Measurements from ENCODE around the gene DHH. TPM values are rescaled to one million over a fixed set of nuclear protein-coding genes. Genes with fewer than 3 reads are reported as not detected.

Gene DHH
- polyA plus RNA-seq, 4 donors: 0.23 to 0.60 (median 0.44) TPM

DNA sequence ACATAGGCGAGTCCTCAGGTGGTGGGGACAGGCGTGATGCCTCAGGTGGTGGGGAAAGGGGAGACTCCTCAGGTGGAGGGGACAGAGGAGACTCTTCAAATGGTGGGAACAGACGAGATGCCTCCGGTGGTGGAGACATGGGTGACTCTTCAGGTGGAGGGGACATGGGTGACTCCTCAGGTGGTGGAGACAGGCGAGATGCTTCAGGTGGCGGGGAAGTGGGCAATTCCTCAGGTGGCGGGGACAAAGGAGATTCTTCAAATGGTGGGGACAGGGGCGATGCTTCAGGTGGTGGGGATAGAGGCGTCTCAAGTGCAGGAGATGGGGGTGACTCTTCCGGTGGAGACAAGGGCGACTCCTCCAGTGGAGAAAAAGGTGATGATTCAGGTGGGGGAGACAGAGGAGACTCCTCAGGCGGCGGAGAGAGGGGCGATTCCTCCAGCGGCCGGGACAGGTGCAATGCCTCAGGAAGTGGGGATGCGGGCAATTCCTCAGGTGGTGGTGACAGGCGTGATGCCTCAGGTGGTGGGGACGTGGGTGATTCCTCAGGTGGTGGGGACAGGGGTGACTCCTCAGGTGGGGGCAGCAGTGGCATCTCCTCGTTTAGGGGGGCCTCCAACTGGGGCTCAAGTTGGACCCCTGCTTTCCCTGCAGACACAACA is 42.7 kb downstream of the DHH start:
- DNase-seq (ENCODE audit: low read depth in 4 of 4, low spot score in 3 of 4): no peak

DNA sequence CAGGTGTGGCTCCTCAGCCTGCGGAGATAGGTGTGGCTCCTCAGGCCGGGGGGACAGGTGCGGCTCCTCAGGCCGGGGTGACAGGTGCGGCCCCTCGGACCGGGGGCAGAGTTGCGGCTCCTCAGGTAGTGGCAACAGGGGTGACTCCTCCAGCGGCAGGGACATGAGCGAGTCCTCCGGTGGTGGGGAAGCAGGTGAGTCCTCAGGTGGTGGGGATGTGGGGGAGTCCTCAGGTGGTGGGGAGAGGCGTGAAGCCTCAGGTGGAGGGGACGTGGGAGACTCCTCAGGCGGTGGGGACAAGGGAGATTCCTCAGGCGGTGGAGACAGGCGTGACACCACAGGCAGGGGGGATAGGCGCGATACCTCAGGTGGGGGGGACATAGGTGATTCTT is 43.2 kb downstream of the DHH start:
- DNase-seq (ENCODE audit: low read depth in 4 of 4, low spot score in 3 of 4): no peak

DNA sequence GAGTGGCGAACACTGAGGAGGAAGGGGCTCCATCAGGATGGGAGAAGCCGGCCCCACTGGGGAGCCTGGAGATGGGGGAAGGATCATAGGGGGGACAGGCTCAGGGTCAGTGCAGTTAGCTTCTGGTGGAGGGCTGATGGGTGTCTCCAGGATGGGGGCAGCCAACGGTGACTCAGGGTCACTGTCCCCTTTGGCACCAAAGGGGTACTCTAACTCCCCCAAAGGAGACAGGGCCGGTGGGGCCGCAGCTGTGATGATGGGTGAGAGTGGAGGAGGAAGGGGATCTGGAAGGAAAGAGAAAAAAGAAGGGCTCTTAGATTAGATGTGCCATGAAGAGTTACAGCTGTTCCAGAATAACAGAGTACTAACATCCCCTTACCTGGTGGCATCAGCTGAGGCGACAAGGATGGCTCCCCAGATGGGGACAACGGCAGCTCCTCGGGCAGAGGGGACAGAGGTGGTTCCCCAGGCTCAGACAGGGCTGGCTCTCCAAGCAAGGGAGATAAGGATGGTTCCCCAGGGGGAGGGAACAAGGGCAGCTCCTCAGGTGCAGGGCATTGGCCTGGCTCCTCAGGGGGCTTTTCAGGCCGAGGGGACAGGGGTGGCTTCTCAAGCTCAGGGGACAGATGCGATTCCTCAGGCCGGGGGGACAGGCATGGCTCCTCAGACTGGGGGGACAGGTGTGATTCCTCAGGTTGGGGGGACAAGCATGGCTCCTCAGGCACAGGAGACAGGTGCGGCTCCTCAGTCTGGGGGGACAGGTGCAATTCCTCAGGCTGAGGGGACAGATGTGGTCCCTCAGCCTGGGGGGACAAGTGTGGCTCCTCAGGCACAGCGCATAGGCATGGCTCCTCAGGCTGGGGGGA is 43.9 kb downstream of the DHH start:
- DNase-seq (ENCODE audit: low read depth in 4 of 4, low spot score in 3 of 4): no peak

DNA sequence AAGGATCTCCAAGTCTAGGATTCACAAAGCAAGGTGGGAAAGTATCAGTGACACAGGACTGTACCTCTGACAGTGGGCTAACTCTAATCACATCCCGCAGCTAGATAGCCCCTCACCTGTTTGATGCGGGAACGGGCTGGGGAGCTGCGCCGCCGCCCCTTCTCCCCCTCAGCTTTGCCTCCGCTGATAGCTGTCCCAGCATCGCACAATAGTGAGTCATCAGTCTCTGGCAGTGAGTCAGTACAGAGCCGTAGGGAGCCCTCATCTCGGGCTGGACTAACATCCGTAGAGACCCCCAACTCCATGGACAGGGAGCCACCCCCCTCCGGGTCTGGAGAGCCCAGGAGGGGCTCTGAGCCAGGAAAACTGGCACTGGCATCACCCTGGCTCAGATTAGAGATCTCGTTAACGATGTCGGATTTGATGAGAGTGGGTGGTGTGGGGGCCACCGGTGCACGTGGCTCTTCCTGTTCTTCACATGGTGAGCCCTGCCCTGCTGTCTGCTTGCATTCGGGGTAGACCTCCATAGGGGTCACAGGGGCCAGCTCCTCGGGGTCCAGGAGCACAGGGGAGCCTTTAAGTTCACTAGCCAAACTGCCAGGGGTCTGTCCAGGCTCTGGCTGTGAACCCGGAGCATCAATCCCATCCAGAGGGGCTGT is 44.9 kb downstream of the DHH start:
- DNase-seq (ENCODE audit: low read depth in 4 of 4, low spot score in 3 of 4): no peak

DNA sequence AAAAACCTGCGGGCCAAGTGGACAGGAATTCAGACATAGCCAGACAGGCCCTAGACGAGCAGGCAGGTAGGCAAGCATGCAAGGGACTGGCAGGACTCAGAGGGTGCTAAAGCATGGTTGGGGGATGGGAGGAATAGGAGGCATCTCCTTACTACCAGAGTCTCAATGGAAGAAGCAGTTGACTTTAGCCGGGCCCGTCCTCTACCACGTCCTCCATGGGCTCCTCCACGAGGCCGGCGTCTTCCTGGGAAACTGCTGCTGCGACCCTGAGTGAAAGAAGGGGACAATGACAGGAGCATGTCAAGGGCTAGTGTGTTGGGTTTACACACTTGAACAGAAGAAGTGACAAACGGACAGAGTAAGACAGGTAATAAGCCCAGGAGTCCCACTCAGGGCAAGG is 45.6 kb downstream of the DHH start:
- no peak for DNase-seq (ENCODE audit: low read depth in 4 of 4, low spot score in 3 of 4)

DNA sequence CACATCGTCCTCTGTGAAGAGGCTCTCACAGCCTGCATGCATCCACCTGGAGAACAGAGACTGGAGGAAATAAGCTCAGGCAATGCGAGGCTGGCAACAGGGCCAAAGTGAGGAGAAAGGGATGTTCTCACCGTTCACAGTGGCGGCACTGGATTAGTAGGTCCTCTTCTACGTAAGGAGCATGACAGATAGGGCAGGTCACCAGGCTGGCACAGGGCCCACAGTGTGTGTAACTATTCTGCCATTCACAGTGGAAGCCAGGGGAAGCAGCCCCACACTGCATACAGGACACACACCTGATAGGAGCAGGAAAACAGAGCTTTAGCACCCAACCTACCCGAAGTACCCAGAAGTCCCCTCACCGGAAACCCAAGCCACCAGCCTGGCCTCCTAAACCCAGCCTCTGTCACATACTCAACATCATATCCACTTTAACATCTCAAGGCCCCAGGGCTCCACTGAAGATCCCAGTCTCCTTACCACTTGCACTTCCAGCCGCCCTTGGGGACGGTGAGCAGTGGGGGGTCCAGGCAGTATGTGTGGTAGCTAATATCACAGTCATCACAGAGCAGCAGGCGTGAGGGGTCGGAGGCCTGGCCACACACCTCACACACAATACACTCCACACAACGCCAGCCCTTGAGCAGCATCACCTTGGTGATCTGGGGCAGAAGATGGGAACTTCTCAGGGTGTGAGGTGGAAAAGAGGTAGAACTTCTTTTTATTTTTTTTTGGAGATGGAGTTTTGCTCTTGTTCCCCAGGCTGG is 48.3 kb downstream of the DHH start:
- DNase-seq (ENCODE audit: low read depth in 4 of 4, low spot score in 3 of 4): no peak

DNA sequence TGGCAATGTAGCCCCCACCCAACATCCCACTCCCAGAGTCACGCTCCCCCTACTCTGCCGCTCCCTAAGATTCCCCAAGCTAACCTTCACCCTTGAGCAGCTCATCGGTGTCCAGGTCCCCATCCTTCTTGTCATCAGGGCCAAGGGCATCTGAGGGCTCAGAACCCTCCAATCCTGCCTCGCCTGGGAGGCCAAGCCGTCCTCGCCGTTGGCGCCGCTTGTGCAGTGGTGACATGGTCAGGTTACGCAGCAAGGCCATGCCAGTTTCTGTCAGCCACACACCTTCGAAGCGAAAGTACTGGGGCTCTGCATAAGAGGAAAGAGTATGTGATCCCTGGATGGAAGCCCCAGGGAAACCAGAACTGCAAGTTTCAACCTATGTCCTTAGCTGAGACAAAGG is 49.9 kb downstream of the DHH start:
- no peak for DNase-seq (ENCODE audit: low read depth in 4 of 4, low spot score in 3 of 4)

DNA sequence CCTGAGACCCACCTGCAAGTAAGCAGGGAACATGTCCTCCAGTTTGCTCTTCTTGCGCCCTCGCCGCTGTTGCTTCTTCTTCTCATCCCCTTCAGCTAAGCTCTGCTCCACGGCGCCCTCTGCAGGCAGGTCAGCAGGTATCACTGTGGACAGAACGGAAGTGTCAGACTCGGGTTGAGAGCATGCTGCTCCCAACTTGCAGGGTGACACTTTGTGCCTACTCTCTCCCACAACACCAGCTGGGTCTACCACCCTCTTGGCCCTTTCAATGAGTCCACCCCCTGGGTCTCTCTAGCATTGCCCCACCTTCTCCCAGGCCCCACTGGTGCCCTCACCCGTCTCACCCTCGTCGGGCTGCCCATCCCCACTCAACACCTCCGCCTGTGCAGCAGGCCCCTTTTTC is 50.7 kb downstream of the DHH start:
- no peak for DNase-seq (ENCODE audit: low read depth in 4 of 4, low spot score in 3 of 4)

DNA sequence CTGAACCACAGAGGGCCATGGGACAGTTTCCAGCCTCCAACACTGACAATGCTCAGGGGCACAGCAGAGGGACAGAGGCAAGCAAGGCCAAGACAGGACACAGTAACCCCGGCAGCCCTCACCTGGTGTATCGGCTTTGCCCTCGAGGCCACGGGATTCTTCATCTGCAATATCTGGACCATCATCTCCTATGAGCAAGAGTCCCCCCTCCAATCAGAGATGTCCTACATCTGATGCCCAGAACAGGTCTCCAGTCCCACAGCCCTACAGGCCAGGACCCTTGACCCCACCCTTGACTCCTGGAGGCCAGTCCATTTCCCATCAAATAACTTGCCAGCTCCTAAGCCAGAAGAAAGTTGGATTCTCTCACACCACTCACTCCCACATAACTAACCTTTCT is 51.4 kb downstream of the DHH start:
- DNase-seq (ENCODE audit: low read depth in 4 of 4, low spot score in 3 of 4): no peak

DNA sequence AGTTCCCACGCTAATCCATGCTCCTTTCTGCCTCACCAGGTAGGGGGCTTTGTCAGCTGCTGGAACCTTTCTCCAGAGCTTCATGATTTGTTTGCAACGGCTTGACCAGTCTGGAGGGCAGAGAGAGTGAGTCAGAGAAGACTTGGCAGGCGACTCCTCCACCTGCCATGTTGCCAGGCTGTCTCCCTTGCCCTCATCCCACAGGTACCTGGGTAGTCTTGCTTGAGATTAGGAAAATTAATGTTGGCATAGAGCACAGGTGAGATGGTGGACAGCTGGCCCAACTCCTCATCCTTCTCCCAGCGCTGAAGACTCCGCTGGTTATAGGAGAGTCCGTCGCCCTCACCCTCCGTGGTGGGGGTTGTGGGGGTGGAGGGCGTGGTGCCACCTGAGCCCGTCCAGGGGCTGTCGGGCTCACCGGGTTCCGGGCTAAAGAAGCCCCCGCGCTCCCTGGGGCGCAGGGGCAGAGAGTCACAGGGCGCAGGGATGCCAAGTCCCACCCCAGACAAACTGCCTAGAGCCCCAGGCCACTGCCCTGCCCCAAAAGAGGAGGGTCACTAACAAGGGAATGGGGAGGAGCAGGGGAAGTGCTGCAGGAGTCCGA is 52.6 kb downstream of the DHH start:
- DNase-seq (ENCODE audit: low read depth in 4 of 4, low spot score in 3 of 4): no peak

DNA sequence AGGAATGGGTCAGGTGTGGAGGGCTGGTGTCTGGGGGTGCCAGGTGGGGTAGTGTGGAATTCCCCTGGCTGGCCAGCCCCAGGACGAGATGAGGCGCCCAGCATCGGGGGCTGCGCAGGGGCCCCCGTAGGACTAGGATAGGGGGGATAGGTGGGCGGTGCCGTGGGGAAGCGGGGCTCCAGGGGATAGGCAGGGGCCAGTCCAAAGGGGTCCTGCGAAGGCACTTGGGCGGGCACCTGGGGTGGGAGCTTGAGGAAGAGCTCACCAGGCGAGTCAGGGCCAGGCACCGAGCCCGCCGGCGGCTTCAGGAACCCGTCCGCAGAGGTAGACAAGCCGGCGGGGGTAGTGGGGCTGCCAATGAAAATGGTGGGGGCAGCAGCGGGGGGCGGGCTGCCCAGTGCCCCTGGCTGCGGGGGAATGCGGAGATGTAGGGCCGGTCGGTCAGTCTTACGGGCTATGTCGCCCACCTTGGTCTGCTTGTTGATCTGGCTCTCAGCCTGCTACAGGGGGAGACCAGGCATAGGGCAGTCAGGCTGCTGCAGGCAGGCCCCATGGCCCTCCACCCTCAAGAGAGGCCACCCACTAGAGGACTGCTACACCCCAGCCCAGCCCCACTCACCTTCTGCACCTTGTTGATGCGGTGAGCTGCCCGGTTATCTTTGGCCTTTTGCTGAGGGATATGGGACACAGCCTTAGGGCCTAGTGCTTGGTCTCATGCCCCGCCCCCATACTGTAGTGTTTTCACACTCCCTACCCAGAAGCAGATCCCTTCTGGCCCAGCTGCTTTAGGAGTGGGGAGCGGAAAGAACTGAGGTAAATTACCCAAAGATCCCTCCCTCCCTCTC is 53.3 kb downstream of the DHH start:
- DNase-seq (ENCODE audit: low read depth in 4 of 4, low spot score in 3 of 4): no peak

DNA sequence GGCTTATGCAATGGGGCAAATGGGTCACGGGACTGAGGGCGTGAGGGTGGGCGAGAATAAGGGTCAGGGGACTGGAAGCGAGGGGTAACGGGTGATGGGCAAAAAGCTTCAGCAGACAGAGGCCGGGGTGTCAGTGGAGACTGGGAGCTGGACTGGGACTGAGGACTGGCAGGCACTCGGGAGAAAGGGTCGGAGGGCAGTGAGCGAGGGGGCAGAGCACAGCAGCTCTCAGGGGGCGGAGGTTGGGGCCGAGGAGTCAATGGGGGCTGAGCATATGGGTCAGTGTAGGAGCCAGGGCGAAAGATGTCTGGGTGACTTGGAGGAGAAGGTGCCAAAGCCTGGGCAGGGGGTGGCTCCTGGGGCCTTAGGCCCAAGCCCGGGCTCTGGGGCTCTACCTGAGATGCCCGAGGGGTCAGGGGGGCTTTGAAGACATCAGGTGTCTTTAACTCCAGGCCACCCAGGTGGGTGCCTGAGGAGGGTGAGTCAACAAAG is 54.2 kb downstream of the DHH start:
- DNase-seq (ENCODE audit: low read depth in 4 of 4, low spot score in 3 of 4): no peak

DNA sequence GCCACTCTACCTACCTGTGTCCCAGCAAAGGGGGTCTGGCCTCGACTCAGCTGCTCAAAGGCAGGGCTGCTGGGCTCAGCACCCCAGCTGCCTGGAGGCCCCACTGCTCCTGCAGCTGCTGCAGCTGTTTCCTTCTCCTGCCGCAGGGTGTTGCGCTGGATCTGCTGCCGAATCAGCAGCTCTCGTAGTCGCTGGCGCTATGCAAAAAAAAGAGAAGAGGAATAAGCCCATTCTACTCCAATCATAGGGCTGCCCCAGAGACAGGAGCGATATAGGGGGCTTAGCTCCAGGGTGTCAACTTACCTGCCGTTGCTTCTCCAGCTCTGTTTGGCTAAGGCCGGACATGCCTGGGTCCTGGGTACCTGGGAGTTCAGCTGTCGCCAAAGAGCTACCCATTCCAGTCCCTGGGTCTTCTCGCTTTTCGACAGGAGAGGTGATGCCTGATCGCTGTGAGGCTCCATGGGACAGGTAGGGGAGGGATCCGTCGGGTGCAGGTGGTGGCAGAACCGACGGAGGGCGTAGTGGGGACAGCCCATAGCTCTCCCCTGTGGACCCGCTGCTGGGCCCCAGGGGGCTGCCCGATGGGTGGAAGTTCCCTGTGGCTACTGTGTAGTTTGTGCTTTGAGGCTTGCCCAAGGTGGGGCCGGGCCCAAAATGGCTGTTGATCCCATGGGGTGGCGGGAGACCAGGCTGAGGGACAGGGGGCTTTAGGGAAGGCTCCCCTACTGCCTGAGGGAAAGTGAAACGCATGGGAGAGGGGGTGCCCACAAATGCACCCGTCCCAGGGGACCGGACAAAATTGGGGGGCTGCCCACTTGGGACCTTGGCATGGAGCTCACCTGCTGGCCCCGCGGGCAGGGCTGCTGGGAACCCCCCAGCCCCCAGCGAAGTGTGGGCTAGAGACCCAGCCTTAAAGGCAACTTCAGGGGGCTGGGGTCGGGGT is 54.9 kb downstream of the DHH start:
- no peak for DNase-seq (ENCODE audit: low read depth in 4 of 4, low spot score in 3 of 4)

DNA sequence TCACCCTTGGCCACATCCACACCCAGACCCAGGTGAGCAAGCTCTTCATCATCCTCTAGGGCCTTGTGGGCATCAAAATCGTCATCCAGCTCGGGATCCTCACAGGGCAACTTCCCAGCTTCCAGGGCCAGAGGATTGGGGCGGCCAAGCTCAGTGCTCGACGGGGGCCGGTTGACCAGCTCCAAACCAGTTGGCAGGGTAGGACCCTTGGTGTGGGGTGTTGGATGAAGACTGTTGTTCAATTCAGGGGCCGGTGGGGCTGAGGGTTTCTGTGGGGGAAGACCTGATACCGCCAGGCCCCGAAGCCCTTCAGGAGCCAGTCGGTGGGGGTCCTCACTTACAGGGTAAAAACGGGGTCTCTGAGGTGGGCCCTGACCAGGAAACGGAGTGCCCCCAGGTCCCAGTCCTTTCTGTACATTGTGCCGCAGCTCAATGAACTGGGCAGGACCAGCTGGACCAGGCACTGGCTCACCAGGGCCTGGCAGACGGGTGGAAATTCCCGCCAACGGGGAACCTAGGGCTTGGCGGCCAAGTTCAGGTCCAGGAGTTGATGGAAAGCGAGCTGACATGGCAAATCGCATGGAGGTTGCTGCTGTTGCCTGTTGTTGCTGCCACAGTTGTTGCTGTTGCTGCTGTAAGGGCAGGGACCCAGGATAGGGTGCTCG is 56.2 kb downstream of the DHH start:
- DNase-seq (ENCODE audit: low read depth in 4 of 4, low spot score in 3 of 4): no peak

DNA sequence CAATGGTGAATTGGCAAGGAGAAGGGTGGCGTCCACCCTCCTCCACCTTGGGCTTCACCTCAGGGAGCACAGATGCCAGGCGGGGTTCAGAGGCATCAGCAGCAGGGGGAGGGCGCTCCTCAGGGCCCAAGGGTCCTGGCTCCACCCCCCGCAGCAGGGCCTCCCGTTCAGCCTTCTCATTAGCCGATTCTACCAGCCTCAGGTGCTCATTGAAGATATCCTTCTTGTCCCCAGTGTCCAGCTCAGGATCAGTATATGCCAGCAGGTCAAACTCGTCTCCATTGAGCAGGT is 56.7 kb downstream of the DHH start:
- no peak for DNase-seq (ENCODE audit: low read depth in 4 of 4, low spot score in 3 of 4)

DNA sequence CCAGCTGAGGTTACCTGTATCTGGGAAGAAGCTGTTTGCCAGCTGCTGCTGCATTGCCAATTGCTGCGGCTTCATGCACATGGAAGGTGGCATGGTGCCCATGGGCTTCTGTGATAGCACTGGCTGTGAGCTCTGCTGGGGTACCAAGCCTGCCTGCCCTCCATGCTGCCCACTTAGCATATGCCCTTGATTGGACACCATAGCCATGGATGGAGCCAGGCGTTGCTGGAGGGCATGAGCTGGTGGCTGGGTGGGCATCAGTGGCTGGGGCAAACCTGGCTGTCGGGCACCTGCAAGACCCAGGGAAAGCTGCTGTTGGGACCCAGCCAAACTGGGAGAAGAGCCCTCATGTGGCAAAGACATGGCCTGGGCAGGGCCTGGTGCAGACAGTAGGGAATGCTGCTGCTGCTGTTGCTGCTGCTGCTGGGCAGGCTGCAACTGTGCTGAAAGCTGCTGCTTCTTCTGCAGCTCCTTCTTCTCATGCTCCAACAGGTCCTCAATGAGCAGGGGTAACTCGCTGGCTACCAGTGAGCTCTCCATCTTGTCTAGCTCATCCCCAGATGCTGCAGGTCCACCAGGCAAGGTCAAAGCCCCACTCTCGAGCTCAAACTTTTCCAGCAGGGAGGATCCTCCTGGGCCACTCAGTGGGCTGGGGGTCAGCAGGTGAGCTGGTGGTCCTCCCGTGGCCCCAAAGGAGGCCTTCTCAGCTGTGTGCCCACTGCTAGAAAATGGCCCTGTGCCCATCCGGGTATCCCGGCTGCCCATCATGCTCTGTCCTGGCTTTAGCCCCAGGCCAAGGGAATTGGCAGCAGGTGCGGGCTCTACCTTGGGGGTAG is 57.3 kb downstream of the DHH start:
- DNase-seq (ENCODE audit: low read depth in 4 of 4, low spot score in 3 of 4): no peak

All from left renal pelvis (tissue), 4 donors.